GM21515 (cell line): ENCODE data around the gene CD14.
"Not testable (repeated sequence)": the region's sequence is repeated elsewhere in the genome, so short reads cannot be mapped to it uniquely, and the experiment has no call there.

Experiments used
- ATAC-seq: cut with Tn5 transposase; IDR thresholded peaks from one replicate; pipeline ENCODE4 v1.9.1; 2021; ENCODE audit not compliant: unreplicated experiment

The CD14 gene

DNA sequence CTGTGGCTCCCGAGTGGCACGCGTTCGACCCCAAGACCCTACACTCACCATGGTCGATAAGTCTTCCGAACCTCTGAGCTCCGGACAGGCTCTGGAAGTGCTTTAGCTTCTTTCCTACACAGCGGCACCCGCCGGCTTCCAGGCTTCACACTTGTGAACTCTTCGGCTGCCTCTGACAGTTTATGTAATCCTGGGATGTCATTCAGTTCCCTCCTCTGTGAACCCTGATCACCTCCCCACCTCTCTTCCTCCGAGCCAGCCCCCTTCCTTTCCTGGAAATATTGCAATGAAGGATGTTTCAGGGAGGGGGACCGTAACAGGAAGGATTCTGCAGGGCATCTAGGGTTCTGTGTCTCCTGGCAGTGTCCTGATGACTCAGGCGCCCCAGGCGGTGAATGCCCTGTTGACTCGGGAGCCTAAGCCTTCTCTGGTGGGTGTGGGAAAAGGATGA is at the start of gene CD14:
CD14 (minus strand) TSS at position 155 of the 451 bp plus-strand sequence; CDS start at position 51, 104 bp downstream.
- ATAC-seq = peak; percentile 5

DNA sequence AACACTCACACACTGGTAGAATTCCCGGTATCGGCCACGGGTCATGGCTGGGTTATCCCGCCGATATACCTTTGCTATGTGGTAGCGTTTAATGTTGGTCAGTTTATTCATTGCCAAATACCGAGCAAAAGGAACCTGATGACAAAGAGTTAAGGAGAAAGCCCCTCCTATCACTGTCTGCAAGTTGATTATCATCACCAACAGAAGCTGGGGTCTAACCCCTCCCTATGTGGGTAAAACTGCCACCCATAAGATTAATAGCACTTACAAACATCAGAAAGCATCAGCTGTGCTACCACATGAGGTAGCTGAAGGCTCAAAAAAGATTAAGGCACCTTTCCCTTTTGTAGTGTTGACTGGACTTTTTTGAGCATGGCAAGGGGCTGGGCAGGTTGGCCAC is 46.0 kb upstream of the CD14 start:
- ATAC-seq = no peak

DNA sequence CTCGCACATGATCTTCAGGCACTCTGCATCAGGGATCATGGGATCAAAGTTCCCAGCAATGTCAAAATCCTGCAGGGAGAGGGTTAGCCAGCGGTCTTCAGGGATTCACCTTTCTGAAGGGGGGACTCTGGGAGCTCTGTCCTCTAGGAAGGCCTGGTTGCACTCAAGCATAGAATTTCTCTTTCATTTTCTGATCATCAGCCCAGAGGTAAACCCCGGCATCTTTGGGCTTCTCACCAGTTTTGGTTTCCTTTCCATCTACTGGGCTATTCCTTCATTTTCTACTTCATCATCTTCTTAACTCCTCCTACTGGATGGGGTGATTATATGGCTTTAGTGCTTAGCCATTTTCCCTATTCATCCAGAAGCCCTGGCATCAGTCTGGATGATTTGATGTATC is 45.0 kb upstream of the CD14 start:
- ATAC-seq = no peak

DNA sequence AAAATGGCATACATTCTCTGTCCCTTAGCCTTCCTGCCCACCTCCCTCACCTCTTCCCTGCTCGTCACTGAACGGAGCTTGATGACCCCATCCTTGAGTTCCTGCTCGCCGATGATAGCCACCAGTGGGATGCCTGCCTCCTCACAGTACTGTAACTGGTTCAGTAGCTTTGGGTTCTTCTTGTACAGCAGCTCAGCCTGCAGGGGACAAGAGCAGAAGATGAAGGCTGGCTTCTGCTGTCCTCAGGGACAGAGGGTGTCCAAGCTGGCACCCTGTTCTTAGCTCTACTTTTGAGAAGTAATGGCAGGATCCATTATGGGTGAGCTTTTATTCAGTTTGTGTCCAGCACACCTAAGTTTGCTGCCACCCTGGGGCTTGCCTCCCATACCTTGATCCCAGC is 41.7 kb upstream of the CD14 start:
- ATAC-seq = no peak

DNA sequence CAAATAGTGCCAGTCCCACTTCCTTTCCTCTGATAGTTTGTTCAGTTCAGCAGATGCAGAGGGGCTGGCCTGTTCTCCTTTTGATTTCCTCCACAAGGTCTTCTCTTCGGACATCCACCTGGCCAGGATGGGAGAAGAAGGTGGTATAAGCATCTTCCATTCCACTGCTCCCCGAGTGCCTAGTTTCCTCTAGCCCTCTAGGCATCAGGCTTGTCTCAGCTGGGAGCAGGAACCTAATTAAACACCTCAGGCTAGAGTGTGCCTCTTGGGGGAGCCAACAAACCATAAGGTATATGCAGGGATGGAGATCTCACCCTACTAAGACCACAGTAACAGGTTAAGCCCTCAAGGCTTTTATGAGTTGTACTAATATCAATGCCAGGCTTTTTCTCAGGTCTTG is 41.2 kb upstream of the CD14 start:
- no peak for ATAC-seq

DNA sequence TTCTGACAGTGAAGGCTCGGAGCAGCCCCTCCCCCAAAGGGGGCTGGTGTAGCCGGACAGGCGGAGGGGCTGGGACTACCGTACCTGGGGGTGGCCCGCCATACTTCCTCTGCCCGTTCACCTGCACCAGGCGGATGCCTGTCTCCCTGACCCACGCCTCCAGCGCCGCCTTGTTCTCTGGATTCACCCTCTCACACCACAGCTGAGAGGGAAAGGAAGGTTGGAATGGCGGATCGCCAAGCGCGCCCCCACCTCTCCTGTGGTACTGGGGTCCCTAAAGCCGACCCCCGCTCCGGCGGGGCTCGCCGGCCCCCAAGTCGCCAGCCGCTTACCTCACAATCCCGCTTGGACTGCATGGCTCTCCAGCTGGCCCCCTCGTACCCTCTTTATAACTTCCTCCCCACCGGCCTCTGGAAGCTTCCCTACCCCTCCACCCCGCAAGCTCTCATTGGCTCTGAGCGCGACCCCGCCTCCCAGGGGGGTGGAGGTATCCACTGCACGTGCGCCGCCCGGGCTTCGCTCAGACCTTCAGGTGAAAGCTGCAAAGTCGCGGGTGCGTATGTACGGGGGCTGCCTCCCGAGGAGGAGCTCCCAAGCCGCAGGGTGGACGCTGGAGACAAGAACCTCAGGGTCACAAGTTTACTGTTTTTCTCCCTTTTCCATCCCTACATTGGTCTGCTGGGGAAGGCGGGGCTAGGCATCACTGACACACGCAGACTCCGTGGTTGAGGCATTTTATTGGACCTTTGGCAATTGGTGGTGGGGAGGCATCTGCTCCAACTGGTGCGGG is 40.4 kb upstream of the CD14 start, which contains the start of gene DND1:
DND1 (minus strand) TSS at position 390 of the 790 bp plus-strand sequence; CDS start at position 356, 34 bp downstream.
- no peak for ATAC-seq

DNA sequence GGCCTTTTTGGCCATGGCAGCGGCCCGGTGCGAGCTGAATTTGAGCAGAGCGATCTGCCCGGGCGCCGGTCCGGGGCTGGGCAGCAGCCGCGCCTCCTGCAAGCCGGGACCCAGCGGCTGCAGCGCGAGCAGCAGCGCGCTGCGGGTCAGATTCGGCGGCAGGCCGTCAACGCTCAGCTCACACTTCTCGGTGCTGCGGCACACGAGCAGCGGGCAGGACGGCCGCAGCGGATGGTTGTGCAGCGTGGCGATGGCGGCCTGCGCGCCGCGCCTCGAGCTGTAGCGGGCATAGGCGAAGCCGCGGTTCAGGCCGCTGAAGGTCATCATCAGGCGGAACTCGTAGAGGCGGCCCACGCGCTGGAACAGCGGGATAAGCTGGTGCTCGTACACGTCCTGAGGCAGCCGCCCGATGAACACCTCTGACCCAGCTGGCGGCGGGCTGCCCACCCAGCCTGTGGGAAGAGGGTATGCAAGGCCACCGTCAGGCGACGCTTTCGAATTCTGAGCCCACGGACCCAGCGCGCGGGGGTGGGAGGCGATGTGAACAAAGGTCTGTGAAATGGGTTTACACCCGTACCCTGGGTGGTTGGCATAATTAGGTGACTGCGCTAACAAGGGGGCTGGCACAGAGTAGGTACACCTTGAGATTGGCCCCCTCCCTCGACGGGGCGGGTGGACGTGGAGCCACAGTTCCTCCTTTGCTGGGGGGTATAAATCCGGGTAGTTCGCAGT is 39.6 kb upstream of the CD14 start:
- no peak for ATAC-seq

DNA sequence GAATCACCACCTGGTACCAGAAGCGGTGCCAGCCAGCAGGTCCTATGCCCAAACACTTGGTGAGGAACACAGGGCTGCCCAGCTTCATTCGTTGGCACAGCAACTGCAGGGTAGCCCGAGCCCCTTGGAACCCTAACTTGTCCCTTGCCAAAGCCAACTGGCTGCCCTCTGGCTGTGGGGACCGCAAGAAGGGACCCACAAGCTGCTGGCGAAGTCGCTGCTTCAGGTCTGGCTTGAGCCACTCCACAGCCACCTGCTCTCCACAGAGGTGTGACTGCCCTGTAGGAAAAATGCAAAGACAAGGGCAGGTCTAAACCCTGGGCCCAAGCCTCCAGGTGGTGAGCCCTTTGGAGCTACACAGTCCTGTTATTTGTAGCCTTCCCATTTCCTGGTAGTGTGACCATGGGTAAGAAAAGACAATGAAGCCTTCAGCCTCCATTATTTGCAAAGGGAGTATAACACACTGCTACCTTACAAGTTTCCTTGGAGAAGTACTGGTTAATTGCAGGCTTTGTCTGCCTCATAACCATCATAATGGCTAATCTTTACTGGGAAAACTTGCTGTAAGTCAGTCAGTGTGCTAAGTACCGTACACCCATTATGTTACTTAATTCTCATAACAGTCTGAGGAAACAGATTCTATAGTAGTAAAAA is 38.6 kb upstream of the CD14 start:
- ATAC-seq = no peak

DNA sequence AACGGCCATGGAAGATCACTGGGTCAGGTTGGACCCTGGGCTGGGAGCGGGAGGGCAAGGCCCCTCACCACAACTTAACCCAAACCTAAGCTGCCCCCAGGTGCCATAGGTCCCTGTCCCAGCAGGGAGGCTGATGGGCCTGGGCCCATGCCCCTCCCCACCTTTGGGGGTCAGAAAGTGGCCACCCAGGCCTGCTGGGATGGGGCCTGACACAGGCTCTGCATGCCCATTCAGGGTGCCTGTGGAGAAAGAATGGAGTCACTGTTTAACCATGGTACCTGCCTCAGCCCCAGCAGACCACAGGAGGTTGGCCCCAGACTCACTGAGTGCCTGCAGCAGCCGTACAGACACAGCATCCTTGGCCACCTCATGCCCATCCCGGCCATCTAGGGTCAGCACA is 38.1 kb upstream of the CD14 start:
- not testable (repeated sequence) for ATAC-seq

DNA sequence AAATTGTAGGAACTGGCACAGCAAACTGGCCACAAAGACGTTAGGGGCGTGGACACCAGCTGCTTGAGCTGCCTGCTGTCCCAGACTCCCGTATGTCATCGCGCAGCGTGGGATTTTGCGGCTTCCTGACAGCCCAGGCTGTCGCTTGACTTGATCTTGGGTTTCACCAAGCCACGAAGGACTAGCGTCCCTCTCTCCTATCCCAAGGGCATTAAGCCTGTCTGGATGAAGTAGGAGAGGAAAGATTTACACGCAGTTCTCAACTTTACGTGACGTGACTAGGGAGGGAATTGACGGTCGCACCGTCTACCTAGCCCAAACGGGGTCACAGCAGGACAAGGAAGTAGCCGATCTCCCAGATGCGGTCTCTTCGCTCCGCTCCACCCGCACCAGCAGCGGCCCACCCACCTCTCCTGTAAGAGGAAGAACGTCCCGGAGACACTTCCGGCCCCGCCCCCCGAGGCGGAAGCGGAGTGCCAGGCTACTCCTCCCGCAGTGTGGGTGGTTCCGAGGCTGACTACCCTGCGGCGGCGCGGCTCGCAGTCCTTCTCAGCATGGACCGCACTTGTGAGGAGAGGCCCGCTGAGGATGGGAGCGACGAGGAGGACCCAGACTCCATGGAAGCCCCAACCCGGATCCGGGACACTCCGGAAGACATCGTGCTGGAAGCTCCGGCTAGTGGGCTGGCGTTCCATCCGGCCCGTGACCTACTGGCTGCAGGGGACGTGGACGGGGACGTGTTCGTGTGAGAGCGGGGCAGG is 31.6 kb upstream of the CD14 start, which contains the start of gene WDR55:
WDR55 (plus strand) TSS at position 546 of the 761 bp plus-strand sequence; CDS start at position 555, 9 bp downstream.
- peak; percentile 98 for ATAC-seq

DNA sequence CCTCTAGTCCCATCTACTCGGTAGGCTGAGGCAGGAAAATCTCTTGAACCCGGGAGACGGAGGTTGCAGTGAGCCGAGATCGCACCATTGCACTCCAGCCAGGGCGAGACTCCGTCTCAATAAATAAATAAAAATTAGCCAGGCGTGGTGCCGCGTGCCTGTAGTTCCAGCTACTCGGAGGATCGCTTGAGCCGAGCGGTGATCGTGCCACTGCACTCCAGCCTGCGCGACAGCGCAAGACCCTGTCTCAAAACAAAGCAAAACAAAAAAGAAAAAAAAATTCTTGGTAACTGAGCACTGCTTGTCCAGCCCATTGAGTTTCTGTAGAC is 31.0 kb upstream of the CD14 start:
- ATAC-seq = no peak

DNA sequence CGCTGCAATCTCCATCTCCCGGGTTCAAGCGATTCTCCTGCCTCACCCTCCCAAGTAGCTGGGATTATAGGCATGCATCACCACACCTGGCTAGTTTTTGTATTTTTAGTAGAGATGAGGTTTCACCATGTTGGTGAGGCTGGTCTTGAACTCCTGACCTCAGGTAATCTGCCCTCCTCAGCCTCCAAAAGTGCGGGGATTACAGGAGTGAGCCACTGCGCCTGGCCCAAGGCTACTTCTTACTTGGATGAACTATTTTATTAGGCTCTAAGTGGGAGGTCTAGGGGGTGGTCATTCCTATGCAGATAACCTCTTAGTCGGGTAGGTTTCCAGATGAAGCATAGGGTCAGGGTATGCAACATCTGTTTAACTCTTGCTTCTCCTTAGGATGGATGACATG is 27.4 kb upstream of the CD14 start:
- not testable (repeated sequence) for ATAC-seq

DNA sequence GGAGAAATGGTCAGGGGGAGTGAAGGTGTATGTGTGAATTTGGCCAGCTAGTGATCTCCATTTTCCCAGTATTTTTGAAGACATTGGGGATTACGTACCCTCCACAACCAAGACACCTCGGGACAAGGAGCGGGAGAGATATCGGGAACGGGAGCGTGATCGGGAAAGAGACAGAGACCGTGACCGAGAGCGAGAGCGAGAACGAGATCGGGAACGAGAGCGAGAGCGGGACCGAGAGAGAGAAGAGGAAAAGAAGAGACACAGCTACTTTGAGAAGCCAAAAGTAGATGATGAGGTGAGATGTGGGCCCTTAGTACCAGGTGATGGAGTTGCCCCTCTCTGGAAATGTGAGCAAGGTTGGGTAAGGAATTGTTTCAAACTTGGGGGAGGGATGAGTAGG is 25.9 kb upstream of the CD14 start:
- ATAC-seq = no peak

DNA sequence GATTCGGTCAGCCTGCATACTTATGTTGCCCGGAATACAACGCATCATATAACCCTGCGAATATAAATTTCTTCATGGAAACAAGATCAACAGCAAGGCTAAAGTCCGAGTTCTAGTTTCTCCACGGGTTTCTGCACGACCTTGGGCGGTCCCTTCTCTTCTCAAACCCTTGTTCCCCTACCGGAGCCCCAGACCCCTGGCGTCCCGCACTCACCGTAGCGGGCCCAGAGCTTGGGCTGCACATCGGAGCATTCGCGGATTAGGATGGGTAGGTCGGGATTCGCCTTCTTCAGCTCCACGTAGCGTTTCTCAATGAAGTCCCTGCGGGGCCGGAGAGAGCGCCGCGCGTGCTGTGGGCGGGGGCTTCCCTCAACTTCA is 14.1 kb upstream of the CD14 start:
- ATAC-seq = no peak

DNA sequence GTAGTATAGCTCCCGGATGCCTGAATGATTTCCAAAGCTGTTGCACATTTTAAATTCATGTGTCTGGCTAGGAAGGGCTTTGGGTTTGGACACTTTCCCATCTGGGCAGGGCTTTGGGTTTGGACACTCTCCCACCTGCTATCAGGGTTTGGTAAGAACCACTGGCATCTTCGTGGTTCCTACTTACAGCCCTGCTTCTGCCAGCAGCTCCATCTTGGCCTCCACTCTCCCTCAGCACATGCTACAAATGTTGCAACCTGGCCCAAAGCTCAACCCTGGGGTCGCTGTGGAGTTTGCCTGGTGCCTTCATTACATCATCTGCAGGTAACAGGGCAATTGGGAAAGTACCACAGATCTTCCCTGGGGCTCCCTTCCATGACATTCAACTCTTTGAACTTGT is 9.7 kb upstream of the CD14 start:
- no peak for ATAC-seq

DNA sequence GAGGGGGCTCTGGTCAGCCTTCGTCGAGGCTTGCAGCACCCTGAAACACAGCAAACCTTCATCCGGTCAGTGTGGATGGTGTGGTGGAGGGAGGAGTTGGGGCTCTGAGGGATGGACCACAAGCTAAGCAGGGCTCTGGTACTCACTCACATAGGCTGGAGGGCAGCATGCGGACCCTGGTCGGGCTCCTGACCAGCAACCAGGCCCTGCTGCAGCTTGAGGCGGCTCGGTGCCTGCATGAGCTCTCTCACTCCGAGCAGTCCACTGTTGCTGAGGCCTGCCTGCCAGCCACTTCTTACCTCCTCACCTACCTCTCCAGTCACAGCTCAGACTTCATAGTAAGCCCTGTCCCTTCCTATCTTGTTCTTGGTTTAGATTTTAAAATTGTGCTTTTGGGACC is 8.7 kb upstream of the CD14 start:
- no peak for ATAC-seq

DNA sequence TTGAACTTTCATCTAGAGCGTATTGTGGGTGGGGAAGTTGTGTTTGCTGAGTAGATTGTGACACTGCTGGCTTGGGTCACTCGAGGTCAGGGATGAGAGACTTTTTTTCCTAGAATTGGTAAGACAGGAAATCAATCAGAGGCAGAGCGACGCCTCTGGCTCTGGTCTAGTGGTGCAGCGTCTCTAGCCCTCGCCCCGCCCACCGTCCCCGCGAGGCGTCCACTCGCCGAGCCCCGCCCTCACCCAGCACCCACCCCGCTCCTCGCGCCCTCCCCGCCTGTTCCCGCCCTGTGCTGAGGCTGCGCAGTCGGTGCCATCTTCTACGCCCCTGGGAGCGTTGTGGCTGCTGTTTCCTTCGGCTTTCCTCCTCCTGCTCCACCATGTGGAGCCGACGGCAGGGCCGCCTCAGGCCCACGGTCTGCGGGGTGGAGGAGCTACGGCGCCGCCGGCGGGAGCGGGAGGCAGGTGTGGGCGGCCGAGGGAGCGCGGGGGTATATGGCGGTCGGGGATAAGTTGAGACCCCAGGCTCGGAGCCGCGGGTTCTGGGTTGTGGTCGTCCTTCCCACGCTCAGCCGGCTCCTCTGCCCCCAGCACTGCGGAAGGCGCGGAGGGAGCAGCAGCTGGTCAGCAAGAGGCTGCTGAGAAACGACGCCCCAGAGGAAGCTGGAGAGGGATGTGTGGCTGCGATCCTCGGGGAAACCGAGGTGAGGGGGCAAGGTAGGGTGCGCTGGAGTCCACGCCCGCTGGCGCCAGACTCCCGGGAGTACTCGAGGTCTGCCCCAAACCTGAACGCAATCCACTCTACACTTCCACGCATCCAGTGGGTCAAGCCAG is 6.4 kb upstream of the CD14 start, which contains the start of gene TMCO6:
TMCO6 (plus strand) TSS at position 304 of the 834 bp plus-strand sequence; CDS start at position 381, 77 bp downstream.
- ATAC-seq = peak; percentile 90

DNA sequence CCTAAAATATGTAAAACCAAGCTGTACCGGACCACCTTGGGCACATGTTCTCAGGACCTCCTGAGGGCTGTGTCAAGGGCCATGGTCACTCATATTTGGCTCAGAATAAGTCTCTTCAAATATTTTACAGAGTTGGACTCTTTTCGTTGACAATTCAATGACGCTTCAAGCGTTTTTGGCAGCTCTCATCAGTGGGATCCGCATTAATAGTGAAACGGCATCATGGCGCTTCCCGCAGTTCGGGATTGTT is 5.8 kb upstream of the CD14 start:
- ATAC-seq = not testable (repeated sequence)

DNA sequence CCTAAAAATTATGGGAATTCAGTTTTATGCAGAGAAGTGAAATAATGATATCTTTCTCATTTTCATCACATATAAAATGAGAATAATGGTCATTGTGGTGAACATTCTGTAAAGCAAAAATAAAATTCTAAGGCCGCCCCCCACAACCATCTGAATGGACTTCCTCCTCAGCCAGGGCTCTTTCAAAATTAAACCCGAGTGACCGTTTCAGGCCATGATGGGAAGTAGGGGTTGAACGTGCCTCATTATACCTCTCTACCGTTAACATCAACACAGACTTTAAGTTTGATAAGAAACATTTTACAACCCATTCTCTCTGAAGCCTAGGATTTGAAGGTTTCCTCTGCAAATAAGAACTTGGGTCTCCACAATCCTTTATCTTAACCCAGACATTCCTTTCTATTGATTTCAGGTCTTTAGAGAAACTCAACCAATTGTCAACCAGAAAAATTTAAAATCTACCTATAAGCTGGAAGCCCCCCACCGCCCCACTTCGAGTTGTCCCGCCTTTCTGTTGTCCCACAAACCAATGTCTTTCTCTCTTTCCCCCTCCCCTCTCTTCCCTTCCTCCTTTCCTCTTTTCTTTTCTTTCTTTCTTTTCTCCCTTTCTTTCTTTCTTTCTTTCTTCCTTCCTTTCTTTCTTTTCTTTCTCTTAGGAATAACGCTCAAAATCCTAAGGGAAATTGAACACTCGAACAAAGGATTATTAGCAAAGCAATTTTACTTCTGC is 4.6 kb upstream of the CD14 start:
- ATAC-seq = no peak
